Activated CD4-positive, alpha-beta T cell treated with anti-CD3 and anti-CD28 coated beads for 4 hours (primary cell): ENCODE measurements around the gene CPE.
A peak's percentile ranks its signal among the peaks of the same experiment; 100 is the strongest.
"Not testable (repeated sequence)": the region's sequence is repeated elsewhere in the genome, so short reads cannot be mapped to it uniquely, and the experiment has no call there.

Experiments
- DNase-seq, 2 donors: peaks; one replicate each; pipeline ENCODE4 v3.0.0-alpha.2; 2020

The CPE gene

GRCh38 chr4:165410214-165410613 is 31.4 kb downstream of the CPE start:
- DNase-seq, result no peak

- DNase-seq, result no peak
Measured at GRCh38 chr4:165415910-165416309, 37.1 kb downstream of the CPE start.

- DNase-seq, result no peak
Measured at GRCh38 chr4:165418073-165418472, 39.3 kb downstream of the CPE start.

GRCh38 chr4:165425629-165426028 is 46.8 kb downstream of the CPE start:
- no peak for DNase-seq

- DNase-seq, result no peak
Measured at GRCh38 chr4:165426331-165426730, 47.5 kb downstream of the CPE start.

DNA sequence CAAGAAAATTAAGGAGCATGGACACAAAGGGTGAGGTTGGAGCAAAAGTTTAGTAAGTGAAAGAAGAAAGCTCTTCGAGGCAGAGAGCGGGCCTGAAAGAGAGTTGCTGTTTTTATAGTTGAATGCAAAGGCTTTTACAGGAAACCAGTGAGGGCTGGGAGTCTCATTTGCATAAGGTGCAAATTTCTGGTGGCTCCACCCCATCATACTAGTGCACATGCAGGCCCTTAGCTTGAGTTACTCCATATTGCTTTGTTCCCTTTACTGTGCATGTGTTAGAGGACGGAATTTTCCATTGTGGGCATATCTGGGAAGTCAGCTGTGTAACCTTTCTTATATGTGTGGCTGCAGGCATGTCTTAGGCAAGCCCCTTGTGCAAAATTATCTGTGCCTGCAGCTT is 48.0 kb downstream of the CPE start:
- no peak for DNase-seq

GRCh38 chr4:165428957-165429356 is 50.1 kb downstream of the CPE start:
- no peak for DNase-seq

- no peak for DNase-seq
Measured at GRCh38 chr4:165433529-165433928, 54.7 kb downstream of the CPE start.

GRCh38 chr4:165437691-165438090 is 58.9 kb downstream of the CPE start:
- DNase-seq, result no peak

DNA sequence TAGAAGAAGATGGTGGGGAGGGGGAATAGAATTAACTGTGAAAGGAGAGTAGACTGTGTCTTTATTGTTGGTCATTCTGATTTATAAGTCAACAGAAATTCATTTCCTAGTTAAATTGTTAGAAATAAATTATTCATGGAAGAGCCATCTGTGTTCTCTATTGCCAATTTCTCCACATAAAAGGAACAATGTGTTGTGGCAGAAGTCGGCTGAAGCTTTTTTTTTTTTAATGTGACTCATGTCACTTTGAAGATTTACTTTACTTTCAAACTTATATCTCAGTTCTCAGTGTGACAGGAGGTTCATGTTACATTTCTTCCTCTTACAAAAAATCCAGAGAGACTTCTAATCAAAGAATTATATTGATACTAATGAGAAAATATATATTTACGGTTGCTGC is 60.5 kb downstream of the CPE start:
- no peak for DNase-seq

DNA sequence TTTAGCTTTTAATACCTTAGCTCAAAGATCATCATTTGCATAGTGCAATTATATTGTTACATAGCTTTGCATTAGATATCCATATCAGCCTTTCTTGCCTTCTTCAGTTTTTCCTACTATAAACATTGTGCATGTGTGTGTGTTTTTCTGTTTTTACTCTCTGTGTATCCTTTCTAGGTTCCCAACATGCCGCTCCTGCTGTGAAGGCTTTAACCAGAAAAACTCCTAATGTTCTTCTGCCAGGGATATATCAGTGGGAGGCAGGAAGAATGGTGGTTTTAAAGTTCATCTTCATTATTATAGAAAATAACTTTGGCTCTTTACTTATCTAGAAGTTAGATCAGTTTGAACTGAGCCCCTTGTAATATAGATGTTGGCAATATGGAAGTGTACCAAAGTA is 61.2 kb downstream of the CPE start:
- DNase-seq, result no peak

DNA sequence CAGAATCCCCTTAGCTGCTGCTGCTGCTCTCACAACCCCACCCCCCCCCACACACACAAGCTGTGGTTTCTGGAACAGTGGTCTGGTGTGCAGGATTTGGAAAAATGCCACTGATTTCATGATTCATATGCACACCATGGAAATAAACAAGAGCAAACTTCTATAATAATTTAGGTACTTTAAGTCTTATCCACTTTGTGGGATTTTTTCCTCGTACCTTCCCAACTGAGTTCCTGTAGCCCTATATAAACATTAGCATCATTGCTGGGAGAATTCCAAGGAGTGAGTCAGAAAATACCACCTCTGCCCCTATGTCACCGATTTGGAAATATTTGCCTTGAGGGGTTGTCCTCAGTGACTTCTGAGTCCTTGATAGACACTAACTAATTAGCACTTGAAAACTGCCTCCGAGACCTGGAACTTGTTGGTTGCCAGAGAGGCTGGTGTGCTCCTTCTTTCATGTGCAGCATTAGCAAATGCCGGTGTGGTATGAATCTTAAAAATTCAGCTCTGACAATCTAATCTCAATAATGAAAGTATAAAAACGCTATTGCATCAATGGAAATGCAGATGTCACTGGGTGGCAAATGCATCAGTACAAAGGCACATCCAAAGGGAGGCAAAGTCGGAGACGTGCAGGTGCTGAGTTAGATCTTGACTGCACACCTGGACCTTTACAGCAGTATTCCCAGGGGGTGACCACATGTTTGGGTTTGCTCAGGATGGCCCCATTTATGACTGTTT is 61.8 kb downstream of the CPE start:
- DNase-seq, result no peak

DNA sequence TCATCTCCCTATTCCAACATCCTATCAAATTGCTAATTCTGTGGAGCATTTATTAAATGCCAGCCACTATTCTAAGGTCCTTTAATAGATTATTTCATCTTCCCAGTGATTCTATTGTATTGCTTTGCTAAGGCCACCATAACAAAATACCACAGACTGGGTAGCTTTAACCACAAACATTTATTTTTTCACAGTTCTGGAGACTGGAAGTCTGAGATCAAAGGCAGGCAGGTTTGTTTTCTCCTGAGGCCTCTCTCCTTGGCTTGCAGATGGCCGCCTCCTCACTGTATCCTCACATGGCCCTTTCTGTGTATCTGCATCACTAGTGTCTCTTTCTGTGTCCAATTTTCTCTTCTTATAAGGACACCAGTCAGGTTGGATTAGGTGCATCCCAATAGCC is 64.5 kb downstream of the CPE start:
- DNase-seq, result no peak

GRCh38 chr4:165448700-165449099 is 69.9 kb downstream of the CPE start:
- no peak for DNase-seq

DNA sequence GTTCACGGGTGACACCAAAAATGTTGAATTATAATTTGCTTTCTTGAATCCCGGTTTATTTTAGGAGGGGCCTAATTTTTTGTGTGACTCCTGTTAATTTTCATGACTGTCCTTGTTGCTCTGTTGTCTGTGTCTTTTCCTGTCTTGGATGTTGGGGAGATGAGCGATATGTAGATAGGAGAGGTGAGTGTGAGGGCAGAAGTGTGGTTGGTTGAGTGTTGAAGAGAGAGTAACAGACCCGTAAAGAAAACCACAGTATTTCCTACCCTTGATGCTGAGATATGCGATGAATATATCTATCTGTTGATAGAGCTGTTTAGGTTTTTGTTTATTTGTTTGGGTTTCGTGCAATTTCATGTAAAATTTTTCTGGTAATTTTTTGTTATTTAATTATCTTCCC is 70.5 kb downstream of the CPE start:
- no peak for DNase-seq

DNA sequence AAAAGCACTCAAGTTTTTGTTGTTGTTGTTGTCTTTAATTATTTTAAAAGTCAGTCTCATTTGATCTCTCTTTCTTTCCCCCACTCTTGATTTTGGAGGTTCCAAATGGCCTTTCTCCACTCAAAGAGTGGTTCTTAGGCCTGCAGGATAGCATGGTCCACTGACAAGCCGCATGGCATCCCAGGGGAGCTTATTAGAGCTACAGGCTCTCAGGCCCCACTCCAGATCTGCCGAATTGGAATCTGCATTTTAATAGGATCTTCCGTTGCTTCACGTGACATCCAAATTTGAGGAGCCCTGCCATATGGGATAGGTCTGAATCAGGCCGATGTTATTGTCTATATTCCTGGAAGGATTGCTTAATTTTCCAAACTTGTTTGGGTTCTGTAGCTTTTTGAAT is 72.1 kb downstream of the CPE start:
- no peak for DNase-seq

- DNase-seq, result not testable (repeated sequence)
Measured at GRCh38 chr4:165453140-165453539, 74.3 kb downstream of the CPE start.

GRCh38 chr4:165454426-165454825 is 75.6 kb downstream of the CPE start:
- DNase-seq, result no peak

GRCh38 chr4:165457793-165458192 is 79.0 kb downstream of the CPE start:
- no peak for DNase-seq

GRCh38 chr4:165458471-165458870 is 79.7 kb downstream of the CPE start:
- no peak for DNase-seq

- no peak for DNase-seq
Measured at GRCh38 chr4:165461159-165461821, 82.5 kb downstream of the CPE start.

- no peak for DNase-seq
Measured at GRCh38 chr4:165462009-165462408, 83.2 kb downstream of the CPE start.

- DNase-seq, result no peak
Measured at GRCh38 chr4:165464376-165464775, 85.6 kb downstream of the CPE start.

DNA sequence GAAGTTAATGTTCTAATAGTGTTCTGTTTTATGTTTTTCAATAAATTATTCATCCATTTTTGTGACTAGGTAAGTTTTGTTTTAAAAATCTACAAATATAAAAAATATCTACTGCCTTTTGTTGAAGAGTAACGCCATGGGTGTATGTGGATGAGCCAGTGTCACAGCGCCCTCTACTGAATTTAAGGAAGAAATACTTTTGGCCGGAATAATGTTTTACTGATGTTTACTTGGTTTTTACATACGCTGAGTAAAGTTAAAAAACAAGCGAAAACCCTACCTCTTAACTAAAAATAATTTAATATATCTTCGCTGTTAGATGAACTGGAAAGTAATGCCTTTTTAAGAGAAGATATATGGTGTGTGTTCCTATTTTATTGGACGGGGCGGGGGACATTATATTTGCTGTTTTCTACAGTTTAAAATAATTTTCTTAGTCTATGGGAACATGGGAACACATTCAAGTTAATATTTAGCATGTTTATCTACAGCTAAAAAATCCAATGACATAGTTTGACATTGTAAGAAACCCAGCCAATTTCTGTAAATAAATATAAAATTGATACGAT is 86.1 kb downstream of the CPE start:
- DNase-seq, result peak; percentile 1 to 13

DNA sequence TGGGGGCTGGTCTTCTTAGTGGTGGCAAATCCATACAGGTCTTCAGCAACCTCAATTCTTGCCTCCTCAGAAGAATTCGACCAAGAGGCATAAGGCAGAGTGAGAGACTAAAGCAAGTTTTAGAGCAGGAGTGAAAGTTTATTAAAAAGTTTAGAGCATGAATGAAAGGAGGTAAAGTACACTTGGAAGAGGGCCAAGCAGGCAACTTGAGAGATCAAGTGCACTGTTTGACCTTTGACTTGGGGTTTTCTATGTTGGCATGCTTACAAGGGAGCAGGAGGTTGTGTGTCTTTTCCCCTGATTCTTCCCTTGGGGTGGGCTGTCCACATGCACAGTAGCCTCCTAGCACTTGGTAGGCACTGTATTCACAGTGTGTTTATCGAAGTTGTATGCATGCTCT is 91.2 kb downstream of the CPE start:
- DNase-seq, result no peak
